GM21515 (cell line): ENCODE results near the gene USP8.
"Not testable (repeated sequence)": the region's sequence is repeated elsewhere in the genome, so short reads cannot be mapped to it uniquely, and the experiment has no call there.

ENCODE experiments used
- ATAC-seq: cut with Tn5 transposase; IDR thresholded peaks from one replicate; pipeline ENCODE4 v1.9.1; 2021; ENCODE audit not compliant: unreplicated experiment

USP8 gene

GRCh38 chr15:50438251-50438650 is 14.0 kb downstream of the USP8 start:
- no peak for ATAC-seq

GRCh38 chr15:50440932-50441331 is 16.7 kb downstream of the USP8 start:
- ATAC-seq, result no peak

GRCh38 chr15:50452927-50453326 is 28.7 kb downstream of the USP8 start:
- ATAC-seq, result no peak

GRCh38 chr15:50458348-50459112 is 34.3 kb downstream of the USP8 start:
- ATAC-seq, result no peak

GRCh38 chr15:50463423-50464358 is 39.5 kb downstream of the USP8 start:
- ATAC-seq, result no peak

GRCh38 chr15:50471072-50471471 is 46.9 kb downstream of the USP8 start:
- no peak for ATAC-seq

GRCh38 chr15:50476143-50476542 is 51.9 kb downstream of the USP8 start:
- ATAC-seq, result no peak

- ATAC-seq, result no peak
Measured at GRCh38 chr15:50484781-50485180, 60.6 kb downstream of the USP8 start.

GRCh38 chr15:50485389-50485788 is 61.2 kb downstream of the USP8 start:
- ATAC-seq, result no peak

GRCh38 chr15:50487287-50487686 is 63.1 kb downstream of the USP8 start:
- no peak for ATAC-seq

- ATAC-seq, result no peak
Measured at GRCh38 chr15:50493625-50494024, 69.4 kb downstream of the USP8 start.

GRCh38 chr15:50494547-50494946 is 70.3 kb downstream of the USP8 start:
- not testable (repeated sequence) for ATAC-seq

- ATAC-seq, result no peak
Measured at GRCh38 chr15:50496692-50497091, 72.5 kb downstream of the USP8 start.

- ATAC-seq, result no peak
Measured at GRCh38 chr15:50500352-50500751, 76.1 kb downstream of the USP8 start.

- no peak for ATAC-seq
Measured at GRCh38 chr15:50501815-50502214, 77.6 kb downstream of the USP8 start.

- no peak for ATAC-seq
Measured at GRCh38 chr15:50503144-50503543, 78.9 kb downstream of the USP8 start.

GRCh38 chr15:50505656-50506055 is 81.5 kb downstream of the USP8 start:
- ATAC-seq, result not testable (repeated sequence)

- no peak for ATAC-seq
Measured at GRCh38 chr15:50506121-50506520, 81.9 kb downstream of the USP8 start.

GRCh38 chr15:50513001-50513400 is 88.8 kb downstream of the USP8 start:
- no peak for ATAC-seq

GRCh38 chr15:50519740-50520425 is 95.7 kb downstream of the USP8 start:
- ATAC-seq, result no peak

- ATAC-seq, result no peak
Measured at GRCh38 chr15:50523851-50524251, 99.6 kb downstream of the USP8 start.
